HCT116 (cell line): ENCODE measurements around the gene DNAJC4. TPM values are rescaled to one million over a fixed set of nuclear protein-coding genes. Genes with fewer than 3 reads are reported as not detected.
"Not testable (repeated sequence)": the region's sequence is repeated elsewhere in the genome, so short reads cannot be mapped to it uniquely, and the experiment has no call there.

Source experiments
- ATAC-seq: fragments of 200-7000 bp; cut with Tn5 transposase; 2 replicates; pipeline ENCODE4 v1.9.1; 2020; ENCODE audit warnings: mild to moderate bottlenecking, moderate library complexity
- BruUV-seq: library from RNA; stranded (reverse); fragments of 400-500 nt; replicated peaks from 2 replicates; lab custom pipeline; 2021; lab: Mats Ljungman, UMichigan
- CTCF ChIA-PET: fragments of 300-600 bp; sonication (Branson Sonifier 250); formaldehyde crosslinking; loops from one replicate; lab custom pipeline; 2021; ENCODE audit warnings: antibody characterized with exemption; lab: Charles Lee
- POLR2A ChIA-PET: fragments of 300-600, 350-600 bp; sonication (Branson Sonifier 250); formaldehyde crosslinking; loops from one replicate; lab custom pipeline; 2021; ENCODE audit warnings: antibody characterized with exemption; lab: Charles Lee
- RAD21 ChIA-PET, 2 experiments: fragments of 300-600 bp; sonication (Branson Sonifier 250); formaldehyde crosslinking; loops; one replicate each; lab custom pipeline; 2023; ENCODE audit warnings: low total read pairs in 2 of 2; ENCODE audit not compliant: uncharacterized antibody in 2 of 2, unreplicated experiment in 2 of 2, low non-redundant PET in 1 of 2; lab: Charles Lee
- DNase-seq: peaks from one replicate; pipeline ENCODE4 v3.0.0-alpha.2; 2010; ENCODE audit warnings: low read depth, low spot score
- H2AFZ ChIP-seq: fragments of 200-600 bp; shearing (Covaris generic), sonication (generic); 2 replicates; pipeline ENCODE4 v1.6.1; 2017; ENCODE audit warnings: low read depth, mixed run types, mixed read lengths, antibody characterized with exemption, low read length; ENCODE audit not compliant: poor library complexity, severe bottlenecking
- H3K27ac ChIP-seq: 2 replicates; pipeline ENCODE4 v1.5.1; 2012; ENCODE audit warnings: low read depth, low read length
- H3K27me3 ChIP-seq: fragments of 200-600 bp; sonication (generic); 2 replicates; pipeline ENCODE4 v1.6.1; 2016; ENCODE audit warnings: mixed run types, low read length, mixed read lengths; ENCODE audit not compliant: insufficient read depth
- H3K36me3 ChIP-seq, 2 experiments: fragments of 200-500 bp in 1 of 2; fragments of 200-600 bp in 1 of 2; sonication (Bioruptor generic) in 1 of 2; sonication (generic) in 1 of 2; 2 replicates each; pipeline versions ENCODE4 v1.5.1 to v1.6.1; 2014 to 2016; ENCODE audit warnings: low read length in 2 of 2, inconsistent platforms in 1 of 2, mixed read lengths in 1 of 2, mixed run types in 1 of 2; ENCODE audit not compliant: insufficient read depth in 2 of 2, control insufficient read depth in 1 of 2
- H3K4me1 ChIP-seq, 2 experiments: fragments of 200-600 bp in 1 of 2; sonication (generic) in 1 of 2; 2 replicates each; pipeline versions ENCODE4 v1.5.1 to v1.6.1; 2012 to 2017; ENCODE audit warnings: low read length in 2 of 2, inconsistent platforms in 1 of 2, mild to moderate bottlenecking in 1 of 2, mixed read lengths in 1 of 2, mixed run types in 1 of 2, moderate library complexity in 1 of 2; ENCODE audit not compliant: insufficient read depth in 2 of 2, control insufficient read depth in 1 of 2
- H3K4me2 ChIP-seq: fragments of 200-600 bp; sonication (generic); 2 replicates; pipeline ENCODE4 v1.6.1; 2017; ENCODE audit warnings: mixed run types, low read length, mixed read lengths
- H3K4me3 ChIP-seq, 2 experiments: fragments of 200-600 bp in 1 of 2; sonication (generic) in 1 of 2; replicated peaks in 1 of 2; 2 replicates each; pipeline ENCODE4 v1.5.1; 2011 to 2016; ENCODE audit warnings: low read length in 2 of 2, control low read depth in 1 of 2, low read depth in 1 of 2, mild to moderate bottlenecking in 1 of 2, mixed read lengths in 1 of 2, mixed run types in 1 of 2
- H3K79me2 ChIP-seq: fragments of 200-600 bp; sonication (generic); 2 replicates; pipeline ENCODE4 v1.6.1; 2017; ENCODE audit warnings: mild to moderate bottlenecking, mixed run types, low read length, moderate library complexity, mixed read lengths; ENCODE audit not compliant: insufficient read depth
- H3K9ac ChIP-seq: fragments of 200-600 bp; sonication (generic); 2 replicates; pipeline ENCODE4 v1.6.1; 2016; ENCODE audit warnings: low read length, mixed read lengths
- H3K9me2 ChIP-seq: fragments of 200-600 bp; sonication (generic), shearing (Covaris generic); 2 replicates; pipeline ENCODE4 v1.6.1; 2017; ENCODE audit warnings: mixed run types, mild to moderate bottlenecking, moderate library complexity; ENCODE audit not compliant: insufficient read depth
- H3K9me3 ChIP-seq, 2 experiments: fragments of 200-500 bp in 1 of 2; fragments of 200-600 bp in 1 of 2; sonication (Bioruptor generic) in 1 of 2; sonication (generic) in 1 of 2; 2 replicates each; pipeline ENCODE4 v1.6.1; 2014 to 2017; ENCODE audit warnings: low read length in 2 of 2, mixed read lengths in 2 of 2, inconsistent platforms in 1 of 2, low read depth in 1 of 2, mild to moderate bottlenecking in 1 of 2, mixed run types in 1 of 2, moderate library complexity in 1 of 2; ENCODE audit not compliant: control insufficient read depth in 1 of 2, insufficient read depth in 1 of 2
- H4K20me1 ChIP-seq: fragments of 200-600 bp; sonication (generic), shearing (Covaris generic); 2 replicates; pipeline ENCODE4 v1.6.1; 2017; ENCODE audit warnings: mixed run types, mild to moderate bottlenecking, moderate library complexity; ENCODE audit not compliant: insufficient read depth
- CEBPB ChIP-seq: IDR thresholded peaks from 2 replicates; pipeline ENCODE4 v1.6.1; 2012; ENCODE audit warnings: low read depth
- POLR2AphosphoS5 ChIP-seq: IDR thresholded peaks from 2 replicates; pipeline ENCODE4 v1.6.1; 2011; ENCODE audit warnings: mild to moderate bottlenecking, low read depth, low read length, moderate library complexity
- ZFX ChIP-seq: fragments of 450-650 bp; IDR thresholded peaks from 2 replicates; pipeline ENCODE4 v1.6.1; 2017
- ZNF274 ChIP-seq: fragments of 200-500 bp; sonication (Bioruptor generic); IDR thresholded peaks from 2 replicates; pipeline ENCODE4 v1.6.1; 2014; ENCODE audit warnings: mild to moderate bottlenecking, low read depth, low read length, inconsistent platforms
- intact Hi-C: fragments of 100-400 bp; cut with micrococcal nuclease; formaldehyde crosslinking; loops from 2 replicates; pipeline ENCODE4 v1.10.0; 2022
- total RNA-seq: library from RNA; stranded (reverse); gene quantifications from one replicate; pipeline ENCODE4 v1.2.1, GENCODE V29; 2021; ENCODE audit not compliant: unreplicated experiment
- TF ChIP-seq, protein P1 (sequence below): IDR thresholded peaks from 2 replicates; pipeline ENCODE4 v1.6.1; 2012
- TF ChIP-seq, protein P2 (sequence below): IDR thresholded peaks from 2 replicates; pipeline ENCODE4 v1.6.1; 2011; ENCODE audit warnings: mild to moderate bottlenecking, low read length, moderate library complexity; ENCODE audit not compliant: insufficient replicate concordance; ENCODE audit errors: extremely low read depth

The DNAJC4 gene
- total RNA-seq, 1 experiment from 2014 or later = 25.8 TPM

DNA sequence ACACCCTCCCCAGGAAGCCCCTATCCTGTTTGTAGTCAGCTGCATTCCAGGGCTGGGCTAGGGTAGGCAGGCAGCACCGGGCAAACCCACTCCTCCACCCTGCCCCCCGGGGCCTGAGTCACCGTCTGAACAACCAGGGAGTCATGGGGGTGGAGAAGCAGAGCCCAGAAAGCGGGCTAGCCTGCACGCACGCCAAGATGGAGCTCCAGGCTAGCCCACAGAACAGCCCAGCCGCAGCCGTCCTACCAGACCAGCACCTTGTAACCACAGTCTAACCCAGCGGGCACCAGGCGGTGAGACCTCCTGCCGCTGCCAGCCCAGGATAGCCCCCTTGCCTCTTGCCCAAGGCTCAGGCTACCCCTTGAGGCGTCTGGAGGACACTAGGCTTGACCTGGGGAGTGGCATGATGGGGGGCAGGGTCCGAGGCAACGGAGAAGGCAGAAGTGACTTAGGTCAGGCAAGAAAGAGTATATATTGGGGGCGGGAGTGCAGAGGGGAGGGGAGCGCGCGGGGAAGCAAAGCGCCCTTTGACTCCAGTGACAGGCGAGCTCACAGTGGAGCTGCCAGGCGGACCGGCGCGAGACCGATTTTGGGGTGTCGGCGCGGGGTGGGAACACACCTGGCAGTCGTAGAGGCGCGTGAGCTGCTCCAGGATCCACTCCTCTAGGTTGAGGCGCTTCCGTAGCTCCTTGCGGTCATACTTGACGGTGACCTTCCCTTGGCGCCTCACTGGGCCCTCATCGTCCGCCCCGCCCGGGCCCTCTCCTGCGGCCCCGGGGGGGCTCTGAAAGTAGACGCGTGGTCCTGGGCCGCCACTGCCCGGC is 15.7 kb downstream of the DNAJC4 start:
- H3K36me3 ChIP-seq = peaks cover 0 to 12% of the 10 kb centered on the region in 2 experiments; a peak in 1 of 4 replicates
- no peaks in the 10 kb centered on the region for H4K20me1 ChIP-seq
- H3K9me2 ChIP-seq = no peaks in the 10 kb centered on the region
- no peaks in the 10 kb centered on the region for H3K9me3 ChIP-seq
- no peak overlapping the region for H2AFZ ChIP-seq
- ATAC-seq (no peak), DNase-seq (no peak)
- peaks cover 36 to 74% of the 10 kb centered on the region in 2 experiments for H3K4me1 ChIP-seq
- TF ChIP-seq, protein P1, sequence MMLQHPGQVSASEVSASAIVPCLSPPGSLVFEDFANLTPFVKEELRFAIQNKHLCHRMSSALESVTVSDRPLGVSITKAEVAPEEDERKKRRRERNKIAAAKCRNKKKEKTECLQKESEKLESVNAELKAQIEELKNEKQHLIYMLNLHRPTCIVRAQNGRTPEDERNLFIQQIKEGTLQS = no peak
- peak; percentile 23; the same call in 1 of the 2 replicates for TF ChIP-seq ZFX
- no peak for TF ChIP-seq ZNF274
- no peak for TF ChIP-seq CEBPB
- TF ChIP-seq POLR2AphosphoS5 = peak; percentile 69
- TF ChIP-seq, protein P2, sequence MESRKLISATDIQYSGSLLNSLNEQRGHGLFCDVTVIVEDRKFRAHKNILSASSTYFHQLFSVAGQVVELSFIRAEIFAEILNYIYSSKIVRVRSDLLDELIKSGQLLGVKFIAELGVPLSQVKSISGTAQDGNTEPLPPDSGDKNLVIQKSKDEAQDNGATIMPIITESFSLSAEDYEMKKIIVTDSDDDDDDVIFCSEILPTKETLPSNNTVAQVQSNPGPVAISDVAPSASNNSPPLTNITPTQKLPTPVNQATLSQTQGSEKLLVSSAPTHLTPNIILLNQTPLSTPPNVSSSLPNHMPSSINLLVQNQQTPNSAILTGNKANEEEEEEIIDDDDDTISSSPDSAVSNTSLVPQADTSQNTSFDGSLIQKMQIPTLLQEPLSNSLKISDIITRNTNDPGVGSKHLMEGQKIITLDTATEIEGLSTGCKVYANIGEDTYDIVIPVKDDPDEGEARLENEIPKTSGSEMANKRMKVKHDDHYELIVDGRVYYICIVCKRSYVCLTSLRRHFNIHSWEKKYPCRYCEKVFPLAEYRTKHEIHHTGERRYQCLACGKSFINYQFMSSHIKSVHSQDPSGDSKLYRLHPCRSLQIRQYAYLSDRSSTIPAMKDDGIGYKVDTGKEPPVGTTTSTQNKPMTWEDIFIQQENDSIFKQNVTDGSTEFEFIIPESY = no peak
- peak overlapping the region; percentile 94 for H3K27ac ChIP-seq
- H3K4me2 ChIP-seq = peak overlapping the region; percentile 84
- intact Hi-C loops = no loop called here
- CTCF ChIA-PET = interaction anchor here (0.6 to 3.1 kb wide), 4 partner anchors 24 to 110 kb away, joined by 3 to 15 read pairs (median 8); no protein-coding TSS in a partner anchor
- H3K9ac ChIP-seq = peak overlapping the region; percentile 100
- no peaks in the 10 kb centered on the region for H3K27me3 ChIP-seq
- H3K79me2 ChIP-seq = peaks cover 48% of the 10 kb centered on the region
- RAD21 ChIA-PET = interaction anchor here in 1 of 2 experiments (1.1 kb wide), 1 partner anchor 41 kb away, joined by 4 read pairs; no protein-coding TSS in a partner anchor
- H3K4me3 ChIP-seq = peak overlapping the region; percentile 99 to 100
- TSS peak; percentile 49 for BruUV-seq
- POLR2A ChIA-PET = interaction anchor here (1.1 to 4.6 kb wide), 7 partner anchors 20 to 71 kb away, joined by 3 to 29 read pairs (median 5); partner anchors contain the start of genes NUDT22, PRDX5, STIP1 and TRMT112

DNA sequence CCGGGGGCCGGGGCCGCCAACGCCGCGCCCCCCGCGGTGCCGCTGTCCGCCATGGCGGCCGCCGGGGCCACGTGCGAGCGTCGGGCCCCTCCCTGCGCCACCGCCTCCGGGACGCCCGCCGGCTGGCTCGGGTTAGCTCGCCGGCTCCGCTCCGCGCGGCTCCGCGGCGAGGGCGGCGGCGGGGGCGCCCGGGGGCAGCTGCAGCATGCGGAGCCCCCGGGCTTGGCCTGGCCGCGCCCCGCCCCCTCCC is 16.2 kb downstream of the DNAJC4 start:
- RAD21 ChIA-PET = interaction anchor here in 1 of 2 experiments (1.1 kb wide), 1 partner anchor 42 kb away, joined by 4 read pairs; no protein-coding TSS in a partner anchor
- H3K36me3 ChIP-seq = peaks cover 0 to 12% of the 10 kb centered on the region in 2 experiments; a peak in 1 of 4 replicates
- peak overlapping the region; percentile 99 to 100 for H3K4me3 ChIP-seq
- POLR2A ChIA-PET = interaction anchor here (0.6 to 4.6 kb wide), 5 partner anchors 24 to 442 kb away, joined by 3 to 29 read pairs (median 3); partner anchors contain the start of genes PRDX5 and TRMT112
- H3K9me2 ChIP-seq, H2AFZ ChIP-seq, BruUV-seq, intact Hi-C loops, H3K9me3 ChIP-seq, H4K20me1 ChIP-seq, H3K27me3 ChIP-seq, DNase-seq: not testable (repeated sequence)
- peak overlapping the region; percentile 94 for H3K27ac ChIP-seq
- peaks cover 50% of the 10 kb centered on the region for H3K79me2 ChIP-seq
- peak overlapping the region; percentile 96; the same call in 1 of the 2 replicates for H3K4me2 ChIP-seq
- H3K9ac ChIP-seq = peak overlapping the region; percentile 100
- ATAC-seq = peak; percentile 0
- H3K4me1 ChIP-seq = peaks cover 36 to 76% of the 10 kb centered on the region in 2 experiments
- CTCF ChIA-PET = interaction anchor here (0.6 to 3.1 kb wide), 4 partner anchors 24 to 109 kb away, joined by 3 to 15 read pairs (median 8); no protein-coding TSS in a partner anchor
